OCI-LY7 (cell line): ENCODE data around the gene DNAJC25.

Source experiments
- CTCF ChIP-seq: fragments of 200-600 bp; sonication (generic); conservative IDR thresholded peaks from 2 replicates; pipeline ENCODE4 v1.5.1; 2014; ENCODE audit warnings: mild to moderate bottlenecking, antibody characterized with exemption, low read length, moderate library complexity, mixed read lengths
- EZH2phosphoT487 ChIP-seq: fragments of 200-600 bp; sonication (generic); IDR thresholded peaks from 2 replicates; pipeline ENCODE4 v1.6.1; 2018; ENCODE audit warnings: low read depth, borderline replicate concordance, mild to moderate bottlenecking, mixed run types, antibody characterized with exemption, low read length, moderate library complexity, mixed read lengths

DNA sequence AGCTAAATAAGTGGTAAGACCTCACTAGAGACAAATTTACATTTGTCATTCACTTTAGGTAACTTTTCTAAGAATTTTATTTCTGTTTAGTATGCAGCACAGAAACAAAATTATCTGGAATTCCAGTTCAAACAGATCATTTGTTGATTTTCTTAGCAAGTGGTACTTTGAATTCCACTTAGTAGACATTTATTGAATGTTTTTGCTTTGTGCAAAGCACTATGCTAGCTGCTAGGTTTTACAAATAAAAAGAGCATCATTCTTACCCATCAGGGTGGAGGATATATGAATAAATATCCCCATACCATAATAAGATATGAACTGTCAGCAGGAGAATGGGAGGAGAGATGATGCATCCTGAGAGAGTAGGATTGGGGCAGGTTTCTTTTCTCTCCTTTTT lies 65.7 kb downstream of the DNAJC25 start:
- TF ChIP-seq CTCF: no peak
- TF ChIP-seq EZH2phosphoT487: no peak
